HepG2 (cell line): ENCODE results near the gene ABCB8. TPM values are rescaled to one million over a fixed set of nuclear protein-coding genes. Genes with fewer than 3 reads are reported as not detected.
A peak's percentile ranks its signal among the peaks of the same experiment; 100 is the strongest.

Experiments
- ATAC-seq: fragments of 200-7000 bp; cut with Tn5 transposase; 3 replicates; pipeline ENCODE4 v1.9.1; 2020; ENCODE audit warnings: mild to moderate bottlenecking, moderate library complexity
- BruUV-seq: library from RNA; stranded (reverse); fragments of 400-500 nt; replicated peaks from 2 replicates; lab custom pipeline; 2021; lab: Mats Ljungman, UMichigan
- CTCF ChIA-PET: fragments of 300-600 bp; formaldehyde crosslinking; extraction: SDS; loops from one replicate; lab custom pipeline; 2021; ENCODE audit warnings: low total read pairs, inconsistent platforms, low intra/inter-chr PET ratio; lab: Yijun Ruan, JAX
- POLR2A ChIA-PET: fragments of 350-600 bp; sonication (Branson Sonifier 250); formaldehyde crosslinking; loops from one replicate; lab custom pipeline; 2020; ENCODE audit warnings: antibody characterized with exemption, inconsistent platforms; lab: Yijun Ruan, JAX
- DNase-seq: peaks from one replicate; pipeline ENCODE4 v3.0.0-alpha.2; 2015; ENCODE audit warnings: low spot score
- FAIRE-seq: peaks from 3 replicates; lab custom pipeline; 2011; peaks lifted over from hg19 to GRCh38; lab: Jason Lieb, UNC
- H2AFZ ChIP-seq: one replicate; pipeline ENCODE4 v1.6.1; 2011; ENCODE audit warnings: low read length, inconsistent platforms
- H3K27ac ChIP-seq: fragments of 300-600 bp; 3 replicates; pipeline ENCODE4 v1.8.0; 2011; ENCODE audit warnings: mixed run types, mild to moderate bottlenecking, mixed read lengths, low read length, inconsistent platforms; ENCODE audit not compliant: insufficient read depth; ENCODE audit errors: extremely low read length
- H3K27me3 ChIP-seq, 2 experiments: fragments of 200-600 bp in 1 of 2; 2 replicates in 1 of 2; 3 replicates in 1 of 2; pipeline versions ENCODE4 v1.6.0 to v1.8.0; 2011; ENCODE audit warnings: low read length in 2 of 2, mild to moderate bottlenecking in 2 of 2, moderate library complexity in 2 of 2, inconsistent platforms in 1 of 2; ENCODE audit not compliant: insufficient read depth in 2 of 2, control insufficient read depth in 1 of 2
- H3K36me3 ChIP-seq, 2 experiments: fragments of 200-600 bp in 1 of 2; replicated peaks in 1 of 2; 2 replicates in 1 of 2; 3 replicates in 1 of 2; pipeline versions ENCODE4 v1.5.1 to v1.8.0; 2011; ENCODE audit warnings: low read length in 2 of 2, inconsistent platforms in 1 of 2; ENCODE audit not compliant: insufficient read depth in 2 of 2, control insufficient read depth in 1 of 2
- H3K4me1 ChIP-seq: 2 replicates; pipeline ENCODE4 v1.5.1; 2012; ENCODE audit warnings: low read length, inconsistent platforms; ENCODE audit not compliant: insufficient read depth
- H3K4me2 ChIP-seq: 2 replicates; pipeline ENCODE4 v1.6.0; 2011; ENCODE audit warnings: low read depth, low read length, inconsistent platforms
- H3K4me3 ChIP-seq, 3 experiments: fragments of 200-600 bp in 1 of 3; sonication (generic), shearing (Covaris generic) in 1 of 3; replicated peaks in 1 of 3; 2 replicates each; pipeline ENCODE4 v1.5.1; 2011 to 2016; ENCODE audit warnings: low read length in 3 of 3, inconsistent platforms in 2 of 3, low read depth in 2 of 3, mild to moderate bottlenecking in 2 of 3, control low read depth in 1 of 3, mixed read lengths in 1 of 3; ENCODE audit not compliant: insufficient read depth in 1 of 3
- H3K79me2 ChIP-seq: one replicate; pipeline ENCODE4 v1.6.1; 2011; ENCODE audit warnings: low read length, inconsistent platforms; ENCODE audit not compliant: insufficient read depth
- H3K9ac ChIP-seq: 2 replicates; pipeline ENCODE4 v1.6.0; 2011; ENCODE audit warnings: mild to moderate bottlenecking, low read depth, low read length, inconsistent platforms; ENCODE audit not compliant: insufficient read depth
- H3K9me3 ChIP-seq: 2 replicates; pipeline ENCODE4 v1.5.1; 2012; ENCODE audit warnings: mild to moderate bottlenecking, low read length
- H4K20me1 ChIP-seq: 2 replicates; pipeline ENCODE4 v1.6.0; 2011; ENCODE audit warnings: inconsistent platforms, mild to moderate bottlenecking, low read length, moderate library complexity; ENCODE audit not compliant: insufficient read depth
- ATF3 ChIP-seq: sonication (generic); formaldehyde crosslinking; IDR thresholded peaks from 2 replicates; pipeline ENCODE4 v1.4.0; 2020; ENCODE audit warnings: missing genetic modification reagents
- BHLHE40 ChIP-seq: IDR thresholded peaks from 2 replicates; pipeline ENCODE4 v1.6.1; 2011; ENCODE audit warnings: low read length, improper control_type of control experiment
- GPBP1L1 ChIP-seq: sonication (generic); formaldehyde crosslinking; IDR thresholded peaks from 2 replicates; pipeline ENCODE4 v1.5.0; 2020; ENCODE audit warnings: mild to moderate bottlenecking, missing genetic modification reagents
- MYPOP ChIP-seq: sonication (generic); formaldehyde crosslinking; IDR thresholded peaks from 2 replicates; pipeline ENCODE4 v1.8.1; 2023; ENCODE audit warnings: mild to moderate bottlenecking, moderate library complexity, missing genetic modification reagents
- NR1H2 ChIP-seq: sonication (generic); formaldehyde crosslinking; IDR thresholded peaks from 2 replicates; pipeline ENCODE4 v1.8.1; 2022; ENCODE audit warnings: low read depth, missing genetic modification reagents, borderline replicate concordance
- SRSF1 ChIP-seq: fragments of 200-400 bp; formaldehyde crosslinking; optimal IDR thresholded peaks from 2 replicates; pipeline ENCODE3; 2017; ENCODE audit warnings: mild to moderate bottlenecking, low read depth, low read length, moderate library complexity
- ZBTB14 ChIP-seq: sonication (generic); formaldehyde crosslinking; IDR thresholded peaks from 2 replicates; pipeline ENCODE4 v1.4.0; 2020; ENCODE audit warnings: missing genetic modification reagents
- ZNF720 ChIP-seq: sonication (generic); formaldehyde crosslinking; IDR thresholded peaks from 2 replicates; pipeline ENCODE4 v1.4.0; 2020; ENCODE audit warnings: missing genetic modification reagents
- ZXDC ChIP-seq: sonication (generic); formaldehyde crosslinking; IDR thresholded peaks from 2 replicates; pipeline ENCODE4 v1.5.0; 2020; ENCODE audit warnings: mild to moderate bottlenecking, missing genetic modification reagents
- WGBS: methylation state at CpG from one replicate; pipeline ENCODE4 v1.1.6; 2017; ENCODE audit warnings: low lambda C conversion rate; 5-methylcytosine and 5-hydroxymethylcytosine counted together
- in situ Hi-C: cut with HindIII; loops from 2 replicates; pipeline ENCODE4 v1.10.0; 2017; ENCODE audit warnings: low pct_unique_long_range_greater_than_20kb; ENCODE audit not compliant: extremely low pct_ligation_motif_present
- intact Hi-C: fragments of 100-400 bp; cut with micrococcal nuclease; formaldehyde crosslinking; loops from one replicate; pipeline ENCODE4 v1.10.0; 2022; ENCODE audit not compliant: unreplicated experiment
- polyA plus RNA-seq, 8 experiments: library from polyadenylated mRNA; depleted of rRNA in 3 of 8; stranded (reverse) in 7 of 8; unstranded in 1 of 8; fragments of >200 nt; fragmentation: Illumina TruSeq in 4 of 8; extraction: Trizol in 4 of 8; gene quantifications; 2 replicates each; pipeline versions ENCODE4 v1.2.1 to v1.2.3, GENCODE V29; 2011 to 2016; ENCODE audit warnings: low read depth in 4 of 8, missing spikeins in 1 of 8, mixed read lengths in 1 of 8; ENCODE audit not compliant: insufficient read depth in 1 of 8
- total RNA-seq, 5 experiments: library from RNA; depleted of rRNA; stranded (reverse); fragments of >200 nt; fragmentation: Illumina TruSeq; extraction: Trizol; gene quantifications; 2 replicates each; pipeline ENCODE4 v1.2.3, GENCODE V29; 2016; ENCODE audit warnings: low read depth in 1 of 5

The ABCB8 gene
- total and polyA plus RNA-seq, 2 of the 13 experiments (the other 11 are each of a cell fraction or from before 2014, with no cell fraction given): 6.6 to 16.7 TPM

- no peak for TF ChIP-seq ATF3 (CRISPR knock-in tag)
- peak; percentile 79 for TF ChIP-seq BHLHE40
- no peak for TF ChIP-seq GPBP1L1 (CRISPR knock-in tag)
- TF ChIP-seq ZNF720 (CRISPR knock-in tag): no peak
- TF ChIP-seq ZBTB14 (CRISPR knock-in tag): peak; percentile 24; the same call in 1 of the 2 replicates
These were observed 22.9 kb downstream of the ABCB8 start (continued) for GRCh38 chr7:151051108-151051507.

- H3K36me3 ChIP-seq: 0 out of 5 replicates have a peak, but pooled peaks cover 0 to 2% of the 10 kb centered on the region in 2 experiments
- BruUV-seq: no TSS peak
- peaks cover 1 to 12% of the 10 kb centered on the region in 2 experiments; a peak in 3 of 5 replicates for H3K27me3 ChIP-seq
- no peak overlapping the region for H3K4me3 ChIP-seq
- H3K79me2 ChIP-seq: no peaks in the 10 kb centered on the region
- H3K4me2 ChIP-seq: no peak overlapping the region
- H3K27ac ChIP-seq: no peak overlapping the region
- H3K9ac ChIP-seq: no peak overlapping the region
- H2AFZ ChIP-seq: no peak overlapping the region
- peaks cover 16% of the 10 kb centered on the region for H3K4me1 ChIP-seq
- FAIRE-seq (no peak), ATAC-seq (no peak), DNase-seq (no peak)
- H3K9me3 ChIP-seq: no peaks in the 10 kb centered on the region
- TF ChIP-seq NR1H2 (CRISPR knock-in tag) (no peak), ZXDC (CRISPR knock-in tag) (no peak), MYPOP (no peak), SRSF1 (no peak)
- ChIA-PET CTCF (no interaction called here), POLR2A (no interaction called here)
- intact Hi-C loops (no loop called here), in situ Hi-C loops (no loop called here)
- 100% methylated on average over 3 of the region's 4 CpGs for WGBS
- H4K20me1 ChIP-seq: no peaks in the 10 kb centered on the region
These were observed 24.8 kb downstream of the ABCB8 start for GRCh38 chr7:151053096-151053495.
